ENCODE results near the gene SLC1A6. TPM values are rescaled to one million over a fixed set of nuclear protein-coding genes. Genes with fewer than 3 reads are reported as not detected.

The SLC1A6 gene
- total RNA-seq, 1 donor from 2014 or later, result not detected

DNA sequence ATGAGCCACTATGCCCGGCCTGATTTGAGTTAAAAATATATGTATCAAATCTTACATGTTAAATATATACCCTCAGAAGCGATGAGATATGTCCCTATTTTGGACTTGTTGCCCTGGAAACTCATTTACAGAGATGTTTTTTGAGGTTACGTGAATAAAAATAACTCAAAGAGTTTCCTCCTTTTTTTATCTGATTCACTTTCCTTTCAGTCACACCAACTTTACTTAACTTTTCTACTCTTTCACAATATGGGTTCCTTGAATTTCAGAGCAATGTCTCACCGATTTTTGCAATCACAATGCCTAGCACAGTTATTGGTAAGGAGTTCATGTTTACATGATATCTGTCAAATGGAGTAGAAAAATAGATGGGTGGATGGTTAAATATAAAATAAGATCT is 36.1 kb downstream of the SLC1A6 start:
- Histone ChIP-seq H3K4me3 (no peak overlapping the region), H3K9me3 (no peaks in the 10 kb centered on the region), H3K36me3 (no peaks in the 10 kb centered on the region), H3K27ac (no peak overlapping the region), H3K27me3 (no peaks in the 10 kb centered on the region), H3K4me1 (no peaks in the 10 kb centered on the region)
- TF ChIP-seq, protein P1, sequence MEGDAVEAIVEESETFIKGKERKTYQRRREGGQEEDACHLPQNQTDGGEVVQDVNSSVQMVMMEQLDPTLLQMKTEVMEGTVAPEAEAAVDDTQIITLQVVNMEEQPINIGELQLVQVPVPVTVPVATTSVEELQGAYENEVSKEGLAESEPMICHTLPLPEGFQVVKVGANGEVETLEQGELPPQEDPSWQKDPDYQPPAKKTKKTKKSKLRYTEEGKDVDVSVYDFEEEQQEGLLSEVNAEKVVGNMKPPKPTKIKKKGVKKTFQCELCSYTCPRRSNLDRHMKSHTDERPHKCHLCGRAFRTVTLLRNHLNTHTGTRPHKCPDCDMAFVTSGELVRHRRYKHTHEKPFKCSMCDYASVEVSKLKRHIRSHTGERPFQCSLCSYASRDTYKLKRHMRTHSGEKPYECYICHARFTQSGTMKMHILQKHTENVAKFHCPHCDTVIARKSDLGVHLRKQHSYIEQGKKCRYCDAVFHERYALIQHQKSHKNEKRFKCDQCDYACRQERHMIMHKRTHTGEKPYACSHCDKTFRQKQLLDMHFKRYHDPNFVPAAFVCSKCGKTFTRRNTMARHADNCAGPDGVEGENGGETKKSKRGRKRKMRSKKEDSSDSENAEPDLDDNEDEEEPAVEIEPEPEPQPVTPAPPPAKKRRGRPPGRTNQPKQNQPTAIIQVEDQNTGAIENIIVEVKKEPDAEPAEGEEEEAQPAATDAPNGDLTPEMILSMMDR (IDR thresholded peaks at IDR 0.05), result no peak
- ATAC-seq, result no peak
- intact Hi-C loops (cut with DNase I), result no loop called here
- DNase-seq, result no peak

DNA sequence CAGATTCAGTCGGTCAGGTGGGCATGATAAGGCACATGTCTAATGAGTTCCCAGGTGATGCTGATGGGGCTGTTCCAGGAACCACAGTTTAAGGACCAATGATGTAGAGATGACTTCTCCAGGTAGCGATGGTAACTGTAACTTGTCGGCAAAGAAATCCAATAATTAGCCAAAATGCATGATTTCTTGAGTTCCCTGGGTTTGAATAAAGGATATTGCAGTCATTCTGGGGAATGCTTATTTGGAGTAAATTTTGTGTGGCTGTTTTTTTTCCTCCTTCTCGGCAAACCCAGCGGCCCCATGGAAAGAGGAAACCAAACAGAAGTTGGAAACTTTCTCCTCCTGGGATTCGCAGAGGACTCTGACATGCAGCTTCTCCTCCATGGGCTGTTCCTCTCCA is 38.5 kb downstream of the SLC1A6 start, which contains the start of gene OR7C2:
TSS of gene OR7C2 (plus strand) at position 301 of the 400 bp plus-strand sequence. CDS start at position 301, 0 bp downstream.
- TF ChIP-seq, protein P1 (IDR thresholded peaks at IDR 0.05), result no peak
- intact Hi-C loops (cut with DNase I), result no loop called here
- Histone ChIP-seq H3K4me1 (no peaks in the 10 kb centered on the region), H3K27me3 (no peaks in the 10 kb centered on the region), H3K27ac (no peak within 1 kb of the TSS), H3K36me3 (no peaks in the 10 kb centered on the region), H3K4me3 (no peak within 1 kb of the TSS), H3K9me3 (no peaks in the 10 kb centered on the region)
- no peak for DNase-seq
- no peak for ATAC-seq

DNA sequence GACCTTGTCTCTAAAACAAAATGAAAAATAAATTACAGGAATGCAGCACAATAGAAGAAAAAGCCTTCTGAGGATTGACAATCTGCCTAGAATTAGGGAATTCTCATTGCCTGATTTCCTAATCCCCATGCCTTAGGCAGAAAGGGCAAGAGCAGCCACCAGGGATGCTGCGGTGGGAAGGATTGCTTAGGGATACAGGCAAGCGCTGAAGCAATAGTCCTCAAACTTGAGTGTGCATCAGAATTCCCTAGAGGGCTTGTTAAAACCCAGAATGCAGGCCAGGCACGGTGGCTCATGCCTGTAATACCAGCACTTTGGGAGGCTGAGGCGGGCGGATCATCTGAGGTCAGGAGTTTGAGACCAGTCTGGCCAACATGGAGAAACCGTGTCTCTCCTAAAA is 39.4 kb downstream of the SLC1A6 start:
- TF ChIP-seq, protein P1 (IDR thresholded peaks at IDR 0.05), result no peak
- intact Hi-C loops (cut with DNase I), result no loop called here
- Histone ChIP-seq H3K27ac (no peak overlapping the region), H3K4me1 (no peaks in the 10 kb centered on the region), H3K4me3 (no peak overlapping the region), H3K9me3 (no peaks in the 10 kb centered on the region), H3K36me3 (no peaks in the 10 kb centered on the region), H3K27me3 (no peaks in the 10 kb centered on the region)
- no peak for DNase-seq
- ATAC-seq, result no peak

DNA sequence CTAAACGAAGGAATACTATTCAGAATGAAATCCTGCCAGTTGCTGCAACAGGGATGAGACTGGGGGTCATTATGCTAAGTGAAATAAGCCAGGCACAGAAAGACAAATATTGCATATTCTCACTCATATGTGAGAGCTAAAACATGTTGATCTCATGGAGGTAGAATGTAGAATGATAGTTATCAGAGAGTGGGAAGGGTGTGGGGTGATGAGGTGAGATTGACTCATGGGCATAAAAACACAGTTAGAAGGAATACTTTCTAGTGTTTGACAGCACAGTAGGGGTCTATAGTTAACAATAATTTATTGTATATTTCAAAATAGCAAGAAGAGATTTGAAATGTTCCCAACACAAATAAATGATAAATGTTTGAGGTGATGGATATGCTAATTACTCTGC is 46.2 kb downstream of the SLC1A6 start:
- DNase-seq (no peak), ATAC-seq (no peak)
- TF ChIP-seq, protein P1 (IDR thresholded peaks at IDR 0.05), result no peak

DNA sequence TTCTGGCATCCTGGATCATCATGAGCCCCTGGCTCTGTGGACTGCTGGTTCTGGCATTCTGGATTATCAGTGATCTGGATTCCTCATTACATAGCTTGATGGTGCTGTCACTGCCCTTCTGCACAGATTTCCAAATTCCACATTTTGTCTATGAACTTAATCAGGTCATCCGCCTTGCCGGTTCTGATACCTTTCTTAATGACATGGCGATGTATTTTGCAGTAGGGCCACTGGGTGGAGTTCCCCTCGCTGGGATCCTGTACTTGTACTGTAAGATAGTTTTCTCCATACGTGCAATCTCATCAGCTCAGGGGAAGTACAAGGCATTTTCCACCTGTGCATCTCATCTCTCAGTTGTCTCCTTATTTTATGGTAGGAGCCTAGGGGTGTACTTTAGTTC is 62.8 kb downstream of the SLC1A6 start:
- no peaks in the 10 kb centered on the region for H3K36me3 ChIP-seq
- H3K4me3 ChIP-seq, result no peak overlapping the region
- H3K4me1 ChIP-seq, result no peaks in the 10 kb centered on the region
- H3K27me3 ChIP-seq, result peaks cover 9% of the 10 kb centered on the region
- no peak overlapping the region for H3K27ac ChIP-seq
- TF ChIP-seq, protein P1 (IDR thresholded peaks at IDR 0.05), result no peak
- intact Hi-C loops (cut with DNase I), result no loop called here
- no peaks in the 10 kb centered on the region for H3K9me3 ChIP-seq
- ATAC-seq, result no peak
- no peak for DNase-seq

More for the DNA sequence above, 46.2 kb downstream of the SLC1A6 start:
- intact Hi-C loops (cut with DNase I), result no loop called here
- Histone ChIP-seq H3K9me3 (no peaks in the 10 kb centered on the region), H3K36me3 (no peaks in the 10 kb centered on the region), H3K27ac (no peak overlapping the region), H3K4me1 (no peaks in the 10 kb centered on the region), H3K27me3 (no peaks in the 10 kb centered on the region), H3K4me3 (no peak overlapping the region)

DNA sequence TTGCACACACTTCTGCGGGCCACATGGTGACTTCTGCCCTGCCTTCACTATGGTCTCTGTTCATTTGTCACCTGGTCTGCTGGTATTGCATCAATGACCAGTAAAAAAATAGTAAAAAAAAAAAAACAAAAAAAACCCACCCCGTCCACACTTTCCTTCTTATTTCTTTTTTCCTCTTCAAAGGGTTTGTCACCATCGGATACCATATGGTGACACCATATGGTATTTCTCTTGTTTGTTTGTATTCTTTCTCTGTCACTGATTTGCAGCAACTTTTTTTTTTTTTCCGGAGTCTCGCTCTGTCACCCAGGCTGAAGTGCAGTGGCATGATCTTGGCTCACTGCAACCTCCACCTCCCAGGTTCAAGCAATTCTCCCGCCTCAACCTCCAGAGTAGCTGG is 64.5 kb downstream of the SLC1A6 start:
- TF ChIP-seq, protein P1 (IDR thresholded peaks at IDR 0.05), result no peak
- Histone ChIP-seq H3K36me3 (no peaks in the 10 kb centered on the region), H3K27ac (no peak overlapping the region), H3K27me3 (peaks cover 9% of the 10 kb centered on the region), H3K9me3 (no peaks in the 10 kb centered on the region), H3K4me1 (no peaks in the 10 kb centered on the region), H3K4me3 (no peak overlapping the region)
- intact Hi-C loops (cut with DNase I), result no loop called here
- no peak for DNase-seq
- ATAC-seq, result no peak
